Spinal cord (tissue), 10 donors: Measurements from ENCODE around the gene SNRNP35. TPM values are rescaled to one million over a fixed set of nuclear protein-coding genes. Genes with fewer than 3 reads are reported as not detected.
"Not testable (repeated sequence)": the region's sequence is repeated elsewhere in the genome, so short reads cannot be mapped to it uniquely, and the experiment has no call there.

ENCODE experiments used
- DNase-seq, 6 donors: peaks; one replicate each; pipeline versions ENCODE4 v3.0.0 to v3.0.0-alpha.2; 2013 to 2015; ENCODE audit warnings: low spot score in 6 of 6, low read depth in 4 of 6
- H3K27ac ChIP-seq: one replicate; pipeline ENCODE4 v1.5.1; 2013; ENCODE audit warnings: low read depth, low read length, control low read depth
- H3K27me3 ChIP-seq: one replicate; pipeline ENCODE4 v1.6.1; 2013; ENCODE audit warnings: low read length; ENCODE audit not compliant: control insufficient read depth, insufficient read depth
- H3K36me3 ChIP-seq: one replicate; pipeline ENCODE4 v1.6.1; 2013; ENCODE audit warnings: low read length; ENCODE audit not compliant: control insufficient read depth, insufficient read depth
- H3K4me1 ChIP-seq: one replicate; pipeline ENCODE4 v1.6.1; 2013; ENCODE audit warnings: low read length; ENCODE audit not compliant: control insufficient read depth, insufficient read depth
- H3K4me3 ChIP-seq: one replicate; pipeline ENCODE4 v1.5.1; 2013; ENCODE audit warnings: low read depth, low read length, control low read depth
- H3K9me3 ChIP-seq: one replicate; pipeline ENCODE4 v1.6.1; 2013; ENCODE audit warnings: low read length; ENCODE audit not compliant: control insufficient read depth, insufficient read depth
- WGBS: methylation state at CpG from one replicate; pipeline ENCODE4 v1.1.5; 2013; ENCODE audit warnings: missing lambda C conversion rate; ENCODE audit not compliant: insufficient coverage; 5-methylcytosine and 5-hydroxymethylcytosine counted together
- polyA plus RNA-seq, 2 donors: library from polyadenylated mRNA; unstranded; fragments of 120-200 nt; gene quantifications; one replicate each; pipeline ENCODE4 v1.2.1, GENCODE V29; 2013; ENCODE audit not compliant: insufficient read length in 2 of 2
- total RNA-seq, 2 donors: library from RNA; depleted of rRNA in 1 of 2; stranded (reverse); fragments of 120-200 nt in 1 of 2; fragments of >200 nt in 1 of 2; gene quantifications; one replicate each; pipeline versions ENCODE4 v1.2.3 to v1.2.4, GENCODE V29; 2013 to 2014
- donor health status: healthy.

Gene SNRNP35
- total and polyA plus RNA-seq, 4 donors = 15.3 to 46.4 (median 37.3) TPM

DNA sequence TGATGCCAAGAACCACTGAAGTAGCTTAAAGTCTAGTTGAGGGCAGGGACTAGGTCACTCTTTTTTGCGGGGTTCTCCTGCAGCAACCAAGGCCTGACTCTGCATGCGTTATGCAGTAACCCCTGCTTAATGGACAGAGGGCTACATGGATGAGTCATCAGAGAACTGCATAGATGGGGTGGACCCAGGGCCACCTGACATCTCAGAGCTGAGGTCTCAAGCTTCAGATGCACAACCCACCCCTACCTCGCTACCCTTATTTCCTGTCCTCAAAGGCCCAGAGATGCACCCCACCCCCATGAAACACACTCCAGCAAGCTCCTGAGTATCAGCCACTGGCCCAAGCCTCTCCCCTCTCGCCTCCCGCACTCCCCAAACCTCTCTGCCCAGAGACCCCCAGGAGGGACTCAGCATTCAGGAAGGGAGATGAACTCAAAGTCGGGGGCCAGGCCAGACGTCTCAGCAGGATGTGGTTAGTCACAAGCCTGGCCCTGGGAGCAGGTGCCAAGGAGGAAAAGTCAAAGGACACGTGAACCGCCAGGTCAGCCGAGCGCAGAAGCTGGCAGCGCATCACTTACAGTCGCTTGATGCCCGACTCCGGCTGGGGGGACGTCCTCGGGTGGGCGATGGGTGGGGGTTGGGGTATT is 25.8 kb downstream of the SNRNP35 start:
- Histone ChIP-seq H3K9me3 (no peaks in the 10 kb centered on the region), H3K4me3 (no peak overlapping the region), H3K4me1 (peaks cover 6% of the 10 kb centered on the region), H3K27me3 (no peaks in the 10 kb centered on the region), H3K36me3 (peaks cover 62% of the 10 kb centered on the region), H3K27ac (no peak overlapping the region)
- no peak for DNase-seq
- 88% methylated on average over 18 of the region's 18 CpGs for WGBS

DNA sequence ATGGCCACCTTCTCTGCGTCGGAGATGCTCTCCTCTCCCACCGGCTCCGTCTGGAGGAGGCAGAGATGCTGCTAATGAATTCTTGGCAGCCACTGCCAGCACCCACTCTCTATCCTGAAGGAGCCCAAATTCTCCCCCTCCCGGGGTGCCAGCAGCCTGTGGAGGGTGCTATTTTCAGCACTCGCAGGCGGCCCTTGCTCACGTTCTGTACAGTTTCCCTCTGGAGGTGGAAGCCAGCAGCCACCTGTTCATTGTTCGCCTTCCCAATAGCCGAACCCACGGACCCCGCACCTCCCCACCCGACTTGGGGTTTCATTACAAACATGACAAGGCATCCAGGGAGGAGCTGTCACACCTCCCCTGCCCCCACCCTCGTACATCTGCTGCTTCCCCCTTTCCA is 27.8 kb downstream of the SNRNP35 start:
- H3K36me3 ChIP-seq = peaks cover 50% of the 10 kb centered on the region
- no peak overlapping the region for H3K4me3 ChIP-seq
- no peaks in the 10 kb centered on the region for H3K9me3 ChIP-seq
- peak in 1 of 6 donors; percentile 25 for DNase-seq
- H3K4me1 ChIP-seq = no peaks in the 10 kb centered on the region
- no peaks in the 10 kb centered on the region for H3K27me3 ChIP-seq
- H3K27ac ChIP-seq = no peak overlapping the region
- 85% methylated on average over 10 of the region's 14 CpGs for WGBS

- Histone ChIP-seq H3K27me3 (no peaks in the 10 kb centered on the region), H3K36me3 (peaks cover 46% of the 10 kb centered on the region), H3K4me3 (no peak overlapping the region), H3K9me3 (no peaks in the 10 kb centered on the region), H3K27ac (no peak overlapping the region), H3K4me1 (peaks cover 3% of the 10 kb centered on the region)
- DNase-seq = no peak
- WGBS = 100% methylated on average over 1 of the region's 6 CpGs
These were observed 29.5 kb downstream of the SNRNP35 start for GRCh38 chr12:123487428-123487827.

DNA sequence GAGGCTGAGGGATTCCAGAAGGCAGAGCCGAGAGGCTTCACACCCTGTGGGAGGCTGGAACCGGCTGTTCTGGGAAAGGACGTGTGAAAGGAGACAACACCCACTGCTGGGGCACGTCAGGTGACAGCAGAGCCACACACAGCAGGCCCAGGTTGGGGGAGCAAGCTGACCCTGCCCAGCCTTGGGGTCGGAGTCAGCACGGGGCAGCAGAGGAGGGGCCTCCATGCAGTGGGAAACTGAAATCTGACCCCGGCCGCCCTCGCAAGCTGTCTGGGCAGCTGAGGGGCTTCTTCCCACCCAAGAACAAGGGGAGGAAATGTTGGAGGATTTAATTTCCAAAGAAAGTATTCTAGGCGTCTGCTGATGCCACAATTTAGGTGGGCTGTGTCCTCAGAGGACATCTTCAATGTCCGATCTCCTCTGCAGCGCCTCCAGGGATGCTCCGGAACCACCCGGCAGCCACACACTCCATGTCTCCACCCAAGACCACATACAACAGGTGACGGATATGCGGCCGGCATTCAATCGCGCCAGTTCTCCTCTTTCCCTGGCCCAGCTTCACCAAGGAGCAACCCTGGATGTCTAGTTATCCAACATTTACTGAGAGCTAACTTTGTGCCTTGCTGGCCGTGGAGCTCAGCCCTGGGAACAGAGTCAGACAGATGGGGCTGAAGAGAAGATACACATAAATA is 30.7 kb downstream of the SNRNP35 start:
- H3K36me3 ChIP-seq = peaks cover 41% of the 10 kb centered on the region
- H3K27me3 ChIP-seq = no peaks in the 10 kb centered on the region
- H3K9me3 ChIP-seq = no peaks in the 10 kb centered on the region
- H3K27ac ChIP-seq = no peak overlapping the region
- no peak overlapping the region for H3K4me3 ChIP-seq
- peaks cover 3% of the 10 kb centered on the region for H3K4me1 ChIP-seq
- WGBS = 58% methylated on average over 17 of the region's 20 CpGs
- DNase-seq = no peak

GRCh38 chr12:123489580-123489979 is 31.6 kb downstream of the SNRNP35 start:
- Histone ChIP-seq H3K27me3 (no peaks in the 10 kb centered on the region), H3K4me3 (no peak overlapping the region), H3K4me1 (peaks cover 3% of the 10 kb centered on the region), H3K9me3 (no peaks in the 10 kb centered on the region), H3K36me3 (peaks cover 36% of the 10 kb centered on the region), H3K27ac (no peak overlapping the region)
- WGBS = 100% methylated on average over 2 of the region's 6 CpGs
- DNase-seq = no peak

DNA sequence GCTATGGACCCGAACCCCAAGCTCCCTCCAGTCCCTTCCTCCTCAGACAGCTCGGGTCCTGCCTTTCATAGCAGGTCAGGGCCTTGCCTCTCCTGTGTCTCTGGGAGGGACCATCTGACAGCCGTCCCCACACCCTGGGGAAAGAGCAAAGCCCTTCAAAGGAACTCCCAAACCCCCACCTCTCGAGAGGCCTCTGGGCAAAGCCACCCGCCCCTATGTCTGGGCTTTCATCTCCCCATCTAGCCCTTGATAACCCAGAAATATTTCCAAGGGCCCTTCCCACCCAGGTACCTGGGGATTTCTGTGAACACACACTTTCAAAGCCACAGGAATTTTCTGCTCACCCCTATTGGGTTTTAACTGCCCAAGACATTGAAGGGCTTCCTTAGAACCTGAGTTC is 32.1 kb downstream of the SNRNP35 start:
- Histone ChIP-seq H3K27me3 (no peaks in the 10 kb centered on the region), H3K27ac (no peak overlapping the region), H3K9me3 (no peaks in the 10 kb centered on the region), H3K36me3 (peaks cover 33% of the 10 kb centered on the region), H3K4me1 (peaks cover 3% of the 10 kb centered on the region), H3K4me3 (no peak overlapping the region)
- WGBS = 71% methylated on average over 5 of the region's 5 CpGs
- no peak for DNase-seq

GRCh38 chr12:123491056-123491455 is 33.1 kb downstream of the SNRNP35 start:
- 95% methylated on average over 11 of the region's 11 CpGs for WGBS

GRCh38 chr12:123491481-123491880 is 33.5 kb downstream of the SNRNP35 start:
- Histone ChIP-seq H3K36me3 (peaks cover 31% of the 10 kb centered on the region), H3K4me3 (no peak overlapping the region), H3K27ac (no peak overlapping the region), H3K4me1 (peaks cover 3% of the 10 kb centered on the region), H3K9me3 (no peaks in the 10 kb centered on the region), H3K27me3 (no peaks in the 10 kb centered on the region)
- DNase-seq = no peak
- 86% methylated on average over 7 of the region's 13 CpGs for WGBS

More at GRCh38 chr12:123491056-123491455, 33.1 kb downstream of the SNRNP35 start:
- H3K36me3 ChIP-seq = peaks cover 27% of the 10 kb centered on the region
- H3K27me3 ChIP-seq = no peaks in the 10 kb centered on the region
- H3K27ac ChIP-seq = no peak overlapping the region
- H3K9me3 ChIP-seq = no peaks in the 10 kb centered on the region
- H3K4me1 ChIP-seq = peaks cover 3% of the 10 kb centered on the region
- H3K4me3 ChIP-seq = no peak overlapping the region
- DNase-seq = no peak

DNA sequence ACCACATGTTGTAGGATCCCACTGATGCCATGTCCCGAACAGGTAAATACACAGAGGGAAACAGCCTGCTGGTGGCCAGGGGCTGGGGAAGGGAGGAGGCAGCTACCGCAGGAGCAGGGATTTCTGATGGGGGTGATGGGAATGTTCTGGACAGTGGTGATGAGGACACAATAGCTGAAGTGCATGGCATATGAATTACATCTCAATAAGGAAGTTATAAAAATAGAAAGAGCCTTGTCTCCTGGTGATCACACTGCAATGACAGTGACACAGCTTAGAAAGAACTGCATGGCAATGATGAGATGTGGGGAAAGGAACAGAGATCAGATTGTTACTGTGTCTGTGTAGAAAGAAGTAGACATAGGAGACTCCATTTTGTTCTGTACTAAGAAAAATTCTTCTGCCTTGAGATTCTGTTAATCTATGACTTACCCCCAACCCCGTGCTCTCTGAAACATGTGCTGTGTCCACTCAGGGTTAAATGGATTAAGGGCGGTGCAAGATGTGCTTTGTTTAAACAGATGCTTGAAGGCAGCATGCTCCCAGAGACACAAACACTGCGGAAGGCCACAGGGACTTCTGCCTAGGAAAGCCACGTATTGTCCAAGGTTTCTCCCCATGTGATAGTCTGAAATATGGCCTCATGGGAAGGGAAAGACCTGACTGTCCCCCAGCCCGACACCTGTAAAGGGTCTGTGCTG is 34.5 kb downstream of the SNRNP35 start:
- H3K27ac ChIP-seq, H3K4me1 ChIP-seq, H3K27me3 ChIP-seq, DNase-seq, H3K4me3 ChIP-seq, H3K9me3 ChIP-seq: not testable (repeated sequence)
- H3K36me3 ChIP-seq = peaks cover 40% of the 10 kb centered on the region
- WGBS = 76% methylated on average over 4 of the region's 7 CpGs
